Stimulated activated CD4-positive, alpha-beta T cell treated with anti-CD3 and anti-CD28 coated beads, Interleukin-1b, Interleukin-23, amount 100 ng/mL, for 24 hours (primary cell): Measurements from ENCODE around the gene ADAMTS8.
A peak's percentile ranks its signal among the peaks of the same experiment; 100 is the strongest.

Source experiments
- DNase-seq, 4 experiments: peaks; one replicate each; pipeline ENCODE4 v3.0.0-alpha.2; 2020; ENCODE audit warnings: low read depth in 4 of 4, low spot score in 1 of 4

ADAMTS8 gene

GRCh38 chr11:130462931-130463330 is 34.5 kb upstream of the ADAMTS8 start:
- no peak for DNase-seq

- no peak for DNase-seq
These were observed 33.9 kb upstream of the ADAMTS8 start for GRCh38 chr11:130462101-130462885.

DNA sequence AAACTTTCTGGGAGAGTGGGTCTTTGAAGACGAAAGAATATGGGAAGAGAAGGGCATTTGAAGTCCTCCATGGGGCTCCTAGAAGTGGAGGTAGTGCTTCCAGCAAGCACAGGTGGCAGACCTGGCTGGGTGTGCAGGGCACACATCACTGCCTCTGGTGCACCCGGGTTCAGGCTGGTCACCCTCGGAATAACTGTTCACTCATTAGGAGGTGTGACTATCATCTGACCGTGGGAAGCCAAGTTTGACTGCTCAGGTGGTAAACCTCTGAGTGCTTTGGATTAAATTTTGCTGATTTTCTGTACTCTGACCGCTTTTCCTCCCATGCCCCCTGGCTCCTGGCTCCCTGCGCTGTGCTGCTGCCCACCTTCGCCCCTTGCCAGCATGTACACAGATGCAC is 31.1 kb upstream of the ADAMTS8 start:
- no peak for DNase-seq

DNA sequence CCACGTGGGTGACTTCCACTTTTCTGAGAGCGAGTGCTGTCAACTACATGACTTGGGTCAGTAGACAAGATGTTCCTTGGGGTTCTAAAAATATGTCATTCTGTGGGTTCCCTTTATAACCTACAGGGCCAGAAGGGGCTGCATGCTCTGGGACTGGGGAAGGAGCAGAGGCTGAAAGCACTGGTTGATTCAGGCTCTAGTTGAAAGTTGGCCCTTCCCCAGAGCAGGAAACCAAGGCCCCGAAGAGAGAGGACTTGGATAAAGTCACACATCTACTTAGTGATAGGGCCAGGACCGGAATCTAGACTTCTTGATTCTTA is 30.0 kb upstream of the ADAMTS8 start:
- DNase-seq, result no peak

DNA sequence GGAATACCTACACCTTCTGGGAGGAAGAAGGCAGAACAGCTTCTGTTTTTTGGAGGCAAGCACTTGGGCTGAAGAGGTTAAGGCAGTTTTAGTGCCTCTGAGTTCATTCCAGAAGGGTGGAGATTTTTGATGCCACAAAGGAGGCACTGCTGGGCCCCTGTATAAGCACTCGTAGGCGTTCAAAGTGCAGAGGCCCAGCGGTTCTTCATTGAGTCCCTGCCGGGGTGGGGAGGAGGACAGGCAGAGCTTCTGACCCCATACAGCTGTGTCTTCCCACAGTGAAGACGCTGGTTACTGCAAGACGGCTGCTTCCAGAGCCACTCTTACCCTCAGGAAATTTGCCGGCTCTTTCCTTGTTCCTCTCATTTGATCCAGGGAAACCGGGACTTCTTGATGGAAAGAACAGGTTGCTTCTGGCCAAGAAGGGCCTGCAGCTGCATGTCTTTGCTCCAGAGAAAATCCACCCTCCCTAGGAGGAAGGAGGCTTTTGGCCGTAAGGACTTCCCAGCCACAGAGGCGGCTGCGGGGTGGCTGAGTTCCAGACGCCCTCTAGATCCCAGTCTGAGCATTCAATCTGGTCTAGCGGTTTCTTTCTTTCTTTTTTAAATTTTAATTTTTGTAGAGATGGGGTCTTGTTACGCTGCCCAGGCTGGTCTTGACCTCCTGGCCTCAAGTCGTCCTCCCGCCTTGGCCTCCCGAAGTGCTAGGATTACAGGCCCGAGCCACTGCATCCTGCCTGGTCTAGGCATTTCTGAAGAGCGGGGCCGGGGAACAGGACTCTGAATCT is 29.4 kb upstream of the ADAMTS8 start:
- DNase-seq, result no peak

- no peak for DNase-seq
These were observed 27.9 kb upstream of the ADAMTS8 start for GRCh38 chr11:130456286-130456685.

DNA sequence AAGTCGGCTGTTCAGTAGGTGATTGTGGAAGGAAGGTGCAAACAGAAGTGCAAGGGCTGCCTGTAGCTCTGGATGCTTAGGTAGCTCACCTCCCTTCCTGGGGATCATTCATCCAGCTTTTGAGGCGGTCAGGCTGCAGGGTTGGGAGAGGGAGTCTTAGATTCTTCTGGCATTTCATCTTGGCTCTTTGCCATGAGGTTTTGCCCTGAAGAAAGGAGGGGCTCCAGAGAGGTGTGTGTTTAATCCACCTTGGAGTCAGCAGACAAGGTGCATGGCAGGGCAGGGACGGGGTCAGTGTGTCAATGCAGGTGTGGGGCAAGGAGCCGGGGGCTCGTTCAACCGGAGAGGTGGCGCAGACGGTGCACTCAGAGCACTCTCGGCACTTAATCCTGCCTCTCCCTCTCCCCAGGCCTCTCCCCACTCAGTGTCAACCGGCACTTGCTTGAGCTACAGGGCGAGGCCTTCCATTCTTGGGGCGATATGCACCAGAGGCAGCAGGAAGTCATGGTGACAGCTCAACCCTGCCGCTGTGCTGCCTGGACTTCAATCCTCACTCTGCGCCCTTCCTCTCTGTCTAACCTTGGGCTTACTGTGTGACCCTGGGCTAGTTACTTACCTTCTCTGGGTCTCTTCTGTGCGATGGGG is 27.2 kb upstream of the ADAMTS8 start:
- DNase-seq, result no peak

- DNase-seq, result no peak
These were observed 26.3 kb upstream of the ADAMTS8 start for GRCh38 chr11:130454491-130455252.

GRCh38 chr11:130452940-130453339 is 24.5 kb upstream of the ADAMTS8 start:
- no peak for DNase-seq

DNA sequence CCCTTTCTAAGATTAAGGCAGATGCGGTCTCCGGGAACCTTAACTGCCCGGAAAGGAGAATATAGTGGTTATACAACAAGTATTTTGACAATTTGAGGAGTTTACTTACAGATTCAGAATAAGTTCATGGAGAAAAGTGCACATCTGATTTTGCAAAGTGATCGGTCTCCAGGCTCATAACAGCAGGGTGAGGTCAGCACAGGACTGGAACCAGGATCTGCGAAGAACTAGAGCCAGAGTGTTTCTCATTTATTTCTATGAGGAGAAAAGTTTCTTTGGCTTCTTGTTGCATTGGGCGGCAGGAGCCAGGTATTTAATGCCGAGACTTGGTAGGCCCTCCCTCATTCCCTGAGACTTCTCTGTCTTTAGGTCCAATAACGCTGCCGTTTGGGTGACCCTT is 23.8 kb upstream of the ADAMTS8 start:
- no peak for DNase-seq

DNA sequence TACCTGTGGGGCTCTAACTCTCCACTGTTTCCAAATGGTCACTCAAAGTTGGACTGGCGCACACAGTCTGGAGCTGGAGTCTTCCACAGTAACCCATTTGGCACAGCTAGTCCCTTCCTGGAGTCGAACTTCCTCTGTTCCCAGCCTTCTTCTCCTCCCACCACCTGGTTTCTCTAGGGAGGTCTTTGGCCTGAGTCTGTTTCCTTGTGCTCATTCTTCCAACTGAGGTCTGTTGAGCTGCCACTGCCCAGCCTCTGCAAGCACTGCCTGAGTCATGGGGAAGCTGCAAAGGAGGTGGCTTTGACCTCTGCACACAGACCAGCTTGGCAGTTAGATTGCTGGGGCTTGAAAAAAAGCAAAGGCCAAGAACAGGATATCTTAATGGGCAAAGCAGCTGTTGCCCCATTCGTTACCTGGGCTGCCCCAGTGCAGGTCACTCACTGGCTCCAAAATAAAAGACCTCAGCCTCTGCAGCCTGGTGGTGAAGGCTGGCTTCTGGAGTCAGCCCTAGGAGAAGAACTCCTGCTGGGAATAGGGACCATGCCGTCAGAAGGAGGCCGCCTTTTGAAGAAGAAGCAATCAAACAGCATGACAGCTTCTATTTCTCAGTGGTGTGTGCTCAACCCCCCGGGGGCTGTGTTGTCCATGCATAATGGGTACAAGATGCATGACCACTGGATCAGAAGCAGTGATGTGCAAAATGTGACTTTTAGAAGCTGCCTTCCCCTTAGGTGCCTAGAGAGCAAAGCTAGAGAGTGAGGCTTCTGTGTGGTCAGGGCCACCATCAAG is 23.0 kb upstream of the ADAMTS8 start:
- DNase-seq, result no peak

GRCh38 chr11:130449996-130450769 is 21.8 kb upstream of the ADAMTS8 start:
- DNase-seq, result no peak

DNA sequence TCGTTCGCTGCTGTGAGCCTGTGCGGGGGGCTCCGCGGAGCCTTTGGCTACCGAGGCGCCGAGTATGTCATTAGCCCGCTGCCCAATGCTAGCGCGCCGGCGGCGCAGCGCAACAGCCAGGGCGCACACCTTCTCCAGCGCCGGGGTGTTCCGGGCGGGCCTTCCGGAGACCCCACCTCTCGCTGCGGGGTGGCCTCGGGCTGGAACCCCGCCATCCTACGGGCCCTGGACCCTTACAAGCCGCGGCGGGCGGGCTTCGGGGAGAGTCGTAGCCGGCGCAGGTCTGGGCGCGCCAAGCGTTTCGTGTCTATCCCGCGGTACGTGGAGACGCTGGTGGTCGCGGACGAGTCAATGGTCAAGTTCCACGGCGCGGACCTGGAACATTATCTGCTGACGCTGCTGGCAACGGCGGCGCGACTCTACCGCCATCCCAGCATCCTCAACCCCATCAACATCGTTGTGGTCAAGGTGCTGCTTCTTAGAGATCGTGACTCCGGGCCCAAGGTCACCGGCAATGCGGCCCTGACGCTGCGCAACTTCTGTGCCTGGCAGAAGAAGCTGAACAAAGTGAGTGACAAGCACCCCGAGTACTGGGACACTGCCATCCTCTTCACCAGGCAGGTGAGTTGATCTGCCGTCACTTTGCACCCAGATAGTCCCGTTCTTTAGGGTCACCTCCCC is 21.0 kb upstream of the ADAMTS8 start:
- no peak for DNase-seq

DNA sequence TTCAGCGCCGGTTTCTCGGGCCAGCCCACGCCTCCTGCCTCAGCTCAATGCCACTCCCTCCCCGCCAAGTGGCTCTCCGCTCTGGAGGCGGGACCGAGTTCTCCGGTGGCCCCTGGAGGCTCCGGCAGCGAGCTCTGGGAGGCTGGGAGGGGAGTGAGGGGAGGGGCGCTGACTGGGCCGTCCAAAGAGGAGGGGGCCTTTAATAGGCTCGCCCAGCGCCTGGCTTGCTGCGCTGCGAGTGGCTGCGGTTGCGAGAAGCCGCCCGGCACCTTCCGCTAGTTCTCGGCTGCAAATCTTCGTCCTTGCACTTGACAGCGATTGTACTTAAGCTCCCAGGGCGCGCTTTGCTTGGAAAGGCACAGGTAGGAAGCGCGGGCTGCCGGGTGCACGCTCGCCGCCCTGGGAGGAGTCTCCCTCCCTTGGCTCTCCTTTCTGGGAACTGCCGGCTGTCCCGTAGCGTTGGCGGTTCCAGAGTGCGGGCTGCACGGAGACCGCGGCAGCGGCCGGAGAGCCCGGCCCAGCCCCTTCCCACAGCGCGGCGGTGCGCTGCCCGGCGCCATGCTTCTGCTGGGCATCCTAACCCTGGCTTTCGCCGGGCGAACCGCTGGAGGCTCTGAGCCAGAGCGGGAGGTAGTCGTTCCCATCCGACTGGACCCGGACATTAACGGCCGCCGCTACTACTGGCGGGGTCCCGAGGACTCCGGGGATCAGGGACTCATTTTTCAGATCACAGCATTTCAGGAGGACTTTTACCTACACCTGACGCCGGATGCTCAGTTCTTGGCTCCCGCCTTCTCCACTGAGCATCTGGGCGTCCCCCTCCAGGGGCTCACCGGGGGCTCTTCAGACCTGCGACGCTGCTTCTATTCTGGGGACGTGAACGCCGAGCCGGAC is 20.3 kb upstream of the ADAMTS8 start, which contains the start of gene ADAMTS15:
ADAMTS15 (plus strand) TSS at position 230 of the 894 bp plus-strand sequence; CDS start at position 559, 329 bp downstream.
- peak in 2 of 4 experiments; percentile 13 to 26 for DNase-seq

DNA sequence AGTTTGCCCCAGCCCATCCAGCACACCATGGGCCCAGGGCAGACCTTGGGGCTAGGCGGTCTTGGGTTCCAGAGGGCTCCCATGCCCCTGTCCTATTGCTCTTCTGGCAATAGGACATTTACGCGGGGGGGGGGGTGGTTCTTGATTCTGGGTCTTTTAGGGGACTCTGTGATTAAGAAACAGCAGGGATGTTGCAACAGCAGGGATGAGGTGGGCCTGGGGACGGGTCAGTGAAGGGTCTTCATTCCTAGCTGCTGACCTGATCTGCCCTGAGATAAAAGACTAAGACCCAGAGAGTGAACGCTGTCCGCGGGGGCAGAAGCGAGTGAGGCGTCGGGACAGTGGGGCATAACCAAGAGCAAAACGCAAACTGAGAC is 19.6 kb upstream of the ADAMTS8 start:
- DNase-seq, result no peak

DNA sequence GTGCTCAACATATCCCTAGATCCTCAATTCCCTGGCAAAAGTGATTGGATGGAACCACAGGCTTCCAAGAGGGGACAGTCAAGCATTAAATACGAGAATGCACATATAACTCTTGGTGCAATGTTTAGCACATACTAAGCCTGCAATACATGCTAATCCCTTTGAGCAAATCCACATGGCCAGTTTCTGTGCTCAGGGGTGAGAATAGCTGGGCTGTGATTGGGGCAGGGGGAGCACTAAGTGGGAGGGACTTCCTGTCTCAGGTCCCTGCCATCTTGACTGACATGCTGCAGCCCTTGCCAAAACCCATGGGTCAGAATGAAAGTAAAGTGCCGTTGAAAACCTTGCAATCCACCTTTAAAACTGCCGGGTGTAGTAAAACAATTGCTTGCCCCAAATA is 17.4 kb upstream of the ADAMTS8 start:
- DNase-seq, result no peak

- DNase-seq, result no peak
These were observed 14.3 kb upstream of the ADAMTS8 start for GRCh38 chr11:130442737-130443136.

DNA sequence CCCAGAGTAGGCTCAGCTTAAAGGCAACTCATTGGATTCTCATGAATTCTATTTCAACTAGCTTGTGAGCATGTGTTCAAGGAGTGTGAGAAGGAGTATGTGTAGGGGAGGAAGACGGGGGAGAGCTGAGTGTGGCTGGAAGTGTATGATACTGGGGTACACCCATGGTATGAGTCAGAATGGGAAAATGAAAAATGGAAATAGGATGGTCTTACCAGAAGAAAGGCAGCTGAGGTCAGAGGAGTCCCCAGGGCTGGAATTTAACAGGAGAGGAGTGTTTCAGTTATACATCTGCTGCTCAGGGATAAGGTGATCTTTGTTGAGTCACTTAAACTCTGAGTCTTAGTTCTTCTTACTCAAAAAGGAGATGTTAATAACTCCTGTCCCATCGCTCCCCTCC is 13.3 kb upstream of the ADAMTS8 start:
- DNase-seq, result no peak
